ENCODE results near the gene NEK4. TPM values are rescaled to one million over a fixed set of nuclear protein-coding genes. Genes with fewer than 3 reads are reported as not detected.
"Not testable (repeated sequence)": the region's sequence is repeated elsewhere in the genome, so short reads cannot be mapped to it uniquely, and the experiment has no call there.

The NEK4 gene
- polyA plus RNA-seq, 12 donors: 8.7 to 17.8 (median 11.3) TPM; not detected in 1

- DNase-seq: no peak
Observed at GRCh38 chr3:52779011-52779836, 8.5 kb upstream of the NEK4 start.

DNA sequence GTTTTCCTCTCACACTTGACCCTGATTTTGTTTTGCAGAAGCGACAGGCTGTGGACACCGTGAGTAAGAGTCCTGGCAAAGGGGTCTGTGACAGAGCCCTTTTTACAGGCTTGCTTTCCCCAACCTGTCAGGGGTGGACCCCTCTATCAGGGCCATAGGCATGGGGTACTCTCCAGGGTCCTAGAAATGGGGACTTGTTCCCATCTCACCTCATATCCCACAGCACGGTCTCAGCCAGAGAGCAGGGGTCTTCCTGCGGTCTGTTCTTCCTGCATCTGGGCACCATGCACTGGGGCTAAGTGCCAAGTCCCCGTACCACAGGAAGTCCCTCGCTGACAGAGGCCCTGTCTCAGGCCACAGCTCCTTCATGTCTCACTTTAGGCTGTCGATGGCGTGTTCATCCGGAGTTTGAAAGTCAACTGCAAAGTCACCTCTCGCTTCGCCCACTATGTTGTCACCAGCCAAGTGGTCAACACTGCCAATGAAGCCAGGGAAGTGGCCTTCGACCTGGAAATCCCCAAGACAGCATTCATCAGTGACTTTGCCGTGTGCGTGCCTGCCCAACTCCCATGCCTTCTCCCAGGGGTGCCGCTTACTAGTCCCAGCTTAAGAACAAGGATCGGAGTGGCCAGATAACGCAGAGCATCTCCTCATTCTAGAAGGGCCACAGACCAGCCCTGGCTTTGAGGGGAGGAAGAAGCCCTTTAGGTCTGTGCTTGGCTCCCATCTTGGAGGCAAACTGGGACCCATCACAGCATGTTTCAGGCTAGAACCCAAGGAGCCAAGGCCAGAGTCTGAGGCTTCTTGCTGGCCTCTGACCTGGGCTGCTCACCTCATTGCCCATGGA is 7.4 kb upstream of the NEK4 start:
- DNase-seq: no peak

GRCh38 chr3:52777127-52777958 is 6.6 kb upstream of the NEK4 start, which contains the start of gene ITIH1:
ITIH1 (plus strand) TSS chr3:52777599; CDS start chr3:52777616, 17 bp downstream.
- no peak for DNase-seq

GRCh38 chr3:52776486-52776885 is 5.7 kb upstream of the NEK4 start:
- DNase-seq: not testable (repeated sequence)

GRCh38 chr3:52775877-52776276 is 5.1 kb upstream of the NEK4 start:
- no peak for DNase-seq

GRCh38 chr3:52774901-52775864 is 4.4 kb upstream of the NEK4 start:
- DNase-seq: no peak

DNA sequence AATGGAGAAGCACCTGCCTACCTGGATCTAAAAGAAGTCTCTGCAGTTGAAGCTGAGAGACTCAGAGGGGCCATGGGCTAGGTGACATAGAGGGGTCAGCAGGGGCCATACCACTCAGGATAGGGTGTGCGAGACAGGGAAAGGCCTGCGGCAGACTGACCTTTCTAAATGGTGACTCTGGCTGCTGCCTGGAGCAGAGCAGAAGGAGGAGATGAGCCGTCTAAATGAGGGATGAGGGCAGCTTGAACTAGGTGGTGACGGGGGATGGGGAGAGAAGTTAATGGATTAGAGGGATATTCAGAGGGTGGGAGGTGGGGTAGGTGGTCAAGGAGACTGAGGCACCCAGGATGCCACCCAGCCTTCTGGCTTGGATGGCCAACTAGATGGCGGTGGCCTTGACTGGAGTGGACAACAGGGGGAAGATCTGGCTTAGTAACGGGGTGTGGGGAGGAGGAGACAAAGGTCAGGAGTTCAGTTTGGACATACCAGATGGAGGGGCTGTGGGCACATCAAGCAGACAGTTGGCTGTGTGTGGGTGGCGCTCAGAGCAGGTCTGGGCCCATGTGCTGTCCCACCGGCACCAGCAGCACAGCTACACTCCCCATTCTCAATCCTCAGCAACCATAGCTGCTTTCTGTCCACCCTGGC is 3.5 kb upstream of the NEK4 start:
- no peak for DNase-seq

GRCh38 chr3:52773361-52774065 is 2.8 kb upstream of the NEK4 start:
- no peak for DNase-seq

GRCh38 chr3:52771702-52772101 is 962 bp upstream of the NEK4 start:
- DNase-seq: no peak

GRCh38 chr3:52771334-52771681 is 568 bp upstream of the NEK4 start:
- no peak for DNase-seq

GRCh38 chr3:52769786-52770455 is 819 bp downstream of the NEK4 start:
- DNase-seq: no peak

DNA sequence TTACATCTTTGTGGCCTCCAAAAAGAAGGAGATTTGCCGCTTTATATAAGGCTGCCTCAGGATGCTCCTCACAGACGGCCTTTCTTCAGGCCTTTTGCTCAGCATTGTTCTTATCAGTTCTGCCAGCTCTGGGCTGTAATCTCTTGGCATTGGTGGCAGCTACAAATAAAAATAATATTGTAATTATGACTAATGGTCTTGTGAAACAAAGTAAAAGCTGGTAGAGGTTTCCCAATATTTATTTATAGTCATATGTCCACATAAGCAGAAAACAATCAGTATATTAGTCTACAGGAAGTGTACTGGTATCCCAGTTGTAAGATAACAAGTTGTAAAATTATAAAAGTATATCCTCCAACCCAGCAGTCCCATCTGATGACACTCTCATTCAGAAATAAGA is 7.3 kb downstream of the NEK4 start:
- no peak for DNase-seq

GRCh38 chr3:52756141-52756540 is 14.6 kb downstream of the NEK4 start:
- no peak for DNase-seq

GRCh38 chr3:52754373-52754772 is 16.4 kb downstream of the NEK4 start:
- DNase-seq: no peak

DNA sequence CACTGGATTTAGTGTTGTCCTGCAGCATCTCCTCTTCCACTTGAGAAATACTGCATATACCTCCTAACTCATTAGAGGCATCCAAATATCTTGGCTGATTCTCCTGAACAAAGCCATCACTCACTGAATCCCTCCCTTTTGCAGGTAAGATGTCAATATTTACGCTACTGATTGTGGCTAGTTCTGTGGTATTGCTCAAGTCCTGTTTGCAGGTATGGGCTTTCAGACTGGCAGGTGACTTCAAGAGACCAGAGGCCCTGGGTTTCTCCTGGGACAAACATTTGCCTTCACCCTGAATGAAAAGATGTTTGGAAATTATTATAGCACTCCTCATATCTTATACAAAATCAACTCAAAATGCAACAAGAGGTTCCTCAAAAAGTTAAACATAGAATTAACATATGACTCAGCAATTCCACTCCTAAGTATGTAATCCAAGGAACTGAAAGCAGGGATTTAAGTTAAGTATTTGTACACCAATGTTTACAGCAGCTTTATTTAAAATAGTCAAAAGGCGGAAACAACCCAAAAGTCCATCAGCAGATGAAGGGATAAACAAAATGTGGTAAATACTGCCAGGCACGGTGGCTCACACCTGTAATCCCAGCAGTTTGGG is 18.6 kb downstream of the NEK4 start:
- DNase-seq: no peak

- no peak for DNase-seq
Observed at GRCh38 chr3:52743721-52744120, 27.0 kb downstream of the NEK4 start.

DNA sequence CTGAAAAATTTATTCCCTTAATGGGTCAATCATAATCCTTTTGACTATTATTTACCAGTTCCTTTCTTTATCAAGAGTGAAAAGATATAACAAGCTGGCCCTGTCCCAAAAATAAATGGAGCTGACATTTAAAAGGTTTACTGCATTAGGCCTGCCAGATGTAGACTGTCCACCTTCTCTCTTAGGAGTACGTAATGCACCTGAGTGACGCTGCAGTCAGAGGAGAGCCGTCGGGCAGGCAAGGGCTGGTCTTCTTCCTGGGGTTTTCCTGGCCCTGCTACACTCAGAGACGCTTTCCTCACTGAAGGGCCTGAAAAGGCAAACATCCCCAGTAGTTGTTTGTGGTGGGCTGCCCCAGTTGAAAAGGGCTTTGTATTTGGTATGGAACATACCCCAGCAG is 27.6 kb downstream of the NEK4 start:
- no peak for DNase-seq

GRCh38 chr3:52742418-52743041 is 28.2 kb downstream of the NEK4 start:
- peak; percentile 17 for DNase-seq

Measured in muscle of arm (tissue), 12 donors.